Measurements from ENCODE around the gene TRAPPC12. TPM values are rescaled to one million over a fixed set of nuclear protein-coding genes. Genes with fewer than 3 reads are reported as not detected.

TRAPPC12 gene
- total RNA-seq, 1 experiment from 2014 or later: 85.0 TPM

DNA sequence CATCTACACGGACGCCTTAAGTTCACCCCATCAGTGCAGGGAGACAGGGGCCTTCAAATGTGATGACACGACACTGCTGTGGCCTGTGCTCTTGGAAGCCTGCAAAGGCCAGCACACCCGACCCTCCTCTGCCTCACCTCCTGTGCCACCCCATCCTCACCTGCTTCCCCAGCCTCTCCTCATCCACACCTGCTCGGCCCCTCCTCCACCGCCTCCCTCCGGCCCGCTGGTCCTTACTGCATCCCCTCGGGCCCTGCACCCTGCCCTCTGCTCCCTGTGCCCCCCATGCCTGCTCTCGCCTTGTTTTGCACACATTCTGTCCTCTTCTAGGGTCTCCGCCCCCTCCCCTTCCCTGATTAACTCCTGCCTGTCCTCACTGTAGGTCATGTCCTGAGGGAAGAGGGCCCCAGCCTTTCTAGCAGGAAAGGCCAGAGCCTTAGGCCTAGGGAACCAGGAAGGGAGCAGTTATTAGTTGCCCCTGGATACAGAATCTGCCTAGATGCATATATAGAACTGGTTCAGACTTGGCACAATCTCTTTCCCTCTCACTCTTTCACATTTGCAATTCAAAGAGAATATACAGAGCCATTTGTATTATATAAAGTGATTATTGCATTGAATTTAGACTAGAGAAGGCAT is 39.4 kb downstream of the TRAPPC12 start:
- Mint-ChIP-seq H3K4me3 (ENCODE audit: unreplicated experiment) (no peak overlapping the region), H3K36me3 (ENCODE audit: insufficient read depth, unreplicated experiment) (peaks cover 14% of the 10 kb centered on the region), H3K9me3 (ENCODE audit: unreplicated experiment) (no peaks in the 10 kb centered on the region), H3K27ac (ENCODE audit: unreplicated experiment) (no peak overlapping the region), H3K27me3 (ENCODE audit: insufficient read depth, unreplicated experiment) (no peaks in the 10 kb centered on the region), H3K4me1 (ENCODE audit: low read depth, unreplicated experiment) (peaks cover 5% of the 10 kb centered on the region)
- 0 out of 2 replicates have a peak, but pooled peaks cover 3% of the 10 kb centered on the region for H3K4me1 ChIP-seq
- no peaks in the 10 kb centered on the region; the same call in none of the 2 replicates for H3K36me3 ChIP-seq (ENCODE audit: control insufficient read depth, insufficient read depth, low read length)
- DNase-seq: no peak
- no TSS peak for BruUV-seq (replicated peaks)
- ChIA-PET POLR2A (no interaction called here), CTCF (no interaction called here)
- TF ChIP-seq, protein P1, sequence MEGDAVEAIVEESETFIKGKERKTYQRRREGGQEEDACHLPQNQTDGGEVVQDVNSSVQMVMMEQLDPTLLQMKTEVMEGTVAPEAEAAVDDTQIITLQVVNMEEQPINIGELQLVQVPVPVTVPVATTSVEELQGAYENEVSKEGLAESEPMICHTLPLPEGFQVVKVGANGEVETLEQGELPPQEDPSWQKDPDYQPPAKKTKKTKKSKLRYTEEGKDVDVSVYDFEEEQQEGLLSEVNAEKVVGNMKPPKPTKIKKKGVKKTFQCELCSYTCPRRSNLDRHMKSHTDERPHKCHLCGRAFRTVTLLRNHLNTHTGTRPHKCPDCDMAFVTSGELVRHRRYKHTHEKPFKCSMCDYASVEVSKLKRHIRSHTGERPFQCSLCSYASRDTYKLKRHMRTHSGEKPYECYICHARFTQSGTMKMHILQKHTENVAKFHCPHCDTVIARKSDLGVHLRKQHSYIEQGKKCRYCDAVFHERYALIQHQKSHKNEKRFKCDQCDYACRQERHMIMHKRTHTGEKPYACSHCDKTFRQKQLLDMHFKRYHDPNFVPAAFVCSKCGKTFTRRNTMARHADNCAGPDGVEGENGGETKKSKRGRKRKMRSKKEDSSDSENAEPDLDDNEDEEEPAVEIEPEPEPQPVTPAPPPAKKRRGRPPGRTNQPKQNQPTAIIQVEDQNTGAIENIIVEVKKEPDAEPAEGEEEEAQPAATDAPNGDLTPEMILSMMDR (IDR thresholded peaks at IDR 0.05; ENCODE audit: insufficient read depth in 1 of 2, low read depth in 1 of 2, low read length in 1 of 2, severe bottlenecking in 1 of 2, unreplicated experiment in 1 of 2): no peak
- H3K27me3 ChIP-seq (replicated peaks; ENCODE audit: control insufficient read depth, insufficient read depth, low read length): no peaks in the 10 kb centered on the region
- no peak overlapping the region for H3K4me3 ChIP-seq (ENCODE audit: low read depth, low read length)
- intact Hi-C loops (cut with micrococcal nuclease; ENCODE audit: unreplicated experiment): no loop called here
- no peaks in the 10 kb centered on the region for H3K9me3 ChIP-seq

GRCh38 chr2:3420076-3420768 is 40.7 kb downstream of the TRAPPC12 start:
- Mint-ChIP-seq H3K4me1 (ENCODE audit: low read depth, unreplicated experiment) (peaks cover 8% of the 10 kb centered on the region), H3K27ac (ENCODE audit: unreplicated experiment) (no peak overlapping the region), H3K4me3 (ENCODE audit: unreplicated experiment) (no peak overlapping the region), H3K9me3 (ENCODE audit: unreplicated experiment) (no peaks in the 10 kb centered on the region), H3K27me3 (ENCODE audit: insufficient read depth, unreplicated experiment) (no peaks in the 10 kb centered on the region), H3K36me3 (ENCODE audit: insufficient read depth, unreplicated experiment) (peaks cover 19% of the 10 kb centered on the region)
- H3K9me3 ChIP-seq: no peaks in the 10 kb centered on the region
- intact Hi-C loops (cut with micrococcal nuclease; ENCODE audit: unreplicated experiment): loop anchor here (5.0 kb wide), 1 partner anchor 157 kb away; the partner anchor contains the start of gene RPS7
- no peak overlapping the region for H3K4me3 ChIP-seq (ENCODE audit: low read depth, low read length)
- TF ChIP-seq, protein P1 (IDR thresholded peaks at IDR 0.05; ENCODE audit: insufficient read depth in 1 of 2, low read depth in 1 of 2, low read length in 1 of 2, severe bottlenecking in 1 of 2, unreplicated experiment in 1 of 2): no peak
- ChIA-PET CTCF (no interaction called here), POLR2A (no interaction called here)
- no peaks in the 10 kb centered on the region; the same call in none of the 2 replicates for H3K36me3 ChIP-seq (ENCODE audit: control insufficient read depth, insufficient read depth, low read length)
- BruUV-seq (replicated peaks): no TSS peak
- H3K4me1 ChIP-seq: 0 out of 2 replicates have a peak, but pooled peaks cover 3% of the 10 kb centered on the region
- no peak for DNase-seq
- no peaks in the 10 kb centered on the region for H3K27me3 ChIP-seq (replicated peaks; ENCODE audit: control insufficient read depth, insufficient read depth, low read length)

GRCh38 chr2:3420769-3421397 is 41.4 kb downstream of the TRAPPC12 start:
- ChIA-PET CTCF (no interaction called here), POLR2A (no interaction called here)
- no TSS peak for BruUV-seq (replicated peaks)
- no peaks in the 10 kb centered on the region for H3K27me3 ChIP-seq (replicated peaks; ENCODE audit: control insufficient read depth, insufficient read depth, low read length)
- TF ChIP-seq, protein P1 (IDR thresholded peaks at IDR 0.05; ENCODE audit: insufficient read depth in 1 of 2, low read depth in 1 of 2, low read length in 1 of 2, severe bottlenecking in 1 of 2, unreplicated experiment in 1 of 2): no peak
- no peak for DNase-seq
- Mint-ChIP-seq H3K27me3 (ENCODE audit: insufficient read depth, unreplicated experiment) (no peaks in the 10 kb centered on the region), H3K36me3 (ENCODE audit: insufficient read depth, unreplicated experiment) (peaks cover 26% of the 10 kb centered on the region), H3K4me1 (ENCODE audit: low read depth, unreplicated experiment) (peaks cover 8% of the 10 kb centered on the region), H3K9me3 (ENCODE audit: unreplicated experiment) (no peaks in the 10 kb centered on the region), H3K4me3 (ENCODE audit: unreplicated experiment) (no peak overlapping the region), H3K27ac (ENCODE audit: unreplicated experiment) (no peak overlapping the region)
- H3K36me3 ChIP-seq (ENCODE audit: control insufficient read depth, insufficient read depth, low read length): no peaks in the 10 kb centered on the region; the same call in none of the 2 replicates
- 0 out of 2 replicates have a peak, but pooled peaks cover 3% of the 10 kb centered on the region for H3K4me1 ChIP-seq
- H3K9me3 ChIP-seq: no peaks in the 10 kb centered on the region
- no peak overlapping the region for H3K4me3 ChIP-seq (ENCODE audit: low read depth, low read length)
- intact Hi-C loops (cut with micrococcal nuclease; ENCODE audit: unreplicated experiment): loop anchor here (5.0 kb wide), 1 partner anchor 156 kb away; the partner anchor contains the start of gene RPS7

All from Caco-2 (cell line).